BLaER1 (cell line): ENCODE data around the gene ZBTB4.
A peak's percentile ranks its signal among the peaks of the same experiment; 100 is the strongest.
"Not testable (repeated sequence)": the region's sequence is repeated elsewhere in the genome, so short reads cannot be mapped to it uniquely, and the experiment has no call there.

Experiments used
- H3K27ac ChIP-seq: shearing (Covaris generic); formaldehyde crosslinking; 2 replicates; pipeline ENCODE4 v1.8.1; 2022
- H3K27me3 ChIP-seq: shearing (Covaris generic); formaldehyde crosslinking; 2 replicates; pipeline ENCODE4 v1.8.1; 2022
- H3K36me3 ChIP-seq: shearing (Covaris generic); formaldehyde crosslinking; 2 replicates; pipeline ENCODE4 v1.8.1; 2022
- H3K4me1 ChIP-seq: shearing (Covaris generic); formaldehyde crosslinking; 2 replicates; pipeline ENCODE4 v1.8.1; 2022
- H3K4me2 ChIP-seq: shearing (Covaris generic); formaldehyde crosslinking; 2 replicates; pipeline ENCODE4 v1.8.1; 2022
- H3K4me3 ChIP-seq: shearing (Covaris generic); formaldehyde crosslinking; 2 replicates; pipeline ENCODE4 v1.8.1; 2022
- H3K9ac ChIP-seq: shearing (Covaris generic); formaldehyde crosslinking; 2 replicates; pipeline ENCODE4 v1.8.1; 2022
- H3K9me3 ChIP-seq: shearing (Covaris generic); formaldehyde crosslinking; 2 replicates; pipeline ENCODE4 v1.8.1; 2022
- H4K20me1 ChIP-seq: shearing (Covaris generic); formaldehyde crosslinking; 2 replicates; pipeline ENCODE4 v1.8.1; 2022
- Cebpa-rat ChIP-seq: shearing (Covaris generic); IDR thresholded peaks from 2 replicates; pipeline ENCODE4 v1.8.1; 2022

The ZBTB4 gene

GRCh38 chr17:7495906-7496434 lies 16.5 kb upstream of the ZBTB4 start:
- 0 out of 2 replicates have a peak, but pooled peaks cover 12% of the 10 kb centered on the region for H3K4me1 ChIP-seq
- H3K36me3 ChIP-seq: peaks cover 99% of the 10 kb centered on the region
- H3K27me3 ChIP-seq: no peaks in the 10 kb centered on the region
- H3K9ac ChIP-seq: no peak overlapping the region
- peaks cover 90% of the 10 kb centered on the region for H4K20me1 ChIP-seq
- TF ChIP-seq Cebpa-rat: no peak
- H3K4me3 ChIP-seq: no peak overlapping the region
- H3K9me3 ChIP-seq: no peaks in the 10 kb centered on the region
- no peak overlapping the region for H3K4me2 ChIP-seq
- no peak overlapping the region for H3K27ac ChIP-seq

GRCh38 chr17:7493941-7494340 lies 14.5 kb upstream of the ZBTB4 start:
- no peaks in the 10 kb centered on the region for H3K27me3 ChIP-seq
- H3K4me2 ChIP-seq: no peak overlapping the region
- H3K27ac ChIP-seq: no peak overlapping the region
- H4K20me1 ChIP-seq: peaks cover 100% of the 10 kb centered on the region
- no peak for TF ChIP-seq Cebpa-rat
- peaks cover 33% of the 10 kb centered on the region for H3K4me1 ChIP-seq
- H3K4me3 ChIP-seq: no peak overlapping the region
- no peak overlapping the region for H3K9ac ChIP-seq
- H3K9me3 ChIP-seq: no peaks in the 10 kb centered on the region
- H3K36me3 ChIP-seq: peaks cover 99% of the 10 kb centered on the region

GRCh38 chr17:7491583-7491982 lies 12.2 kb upstream of the ZBTB4 start:
- Histone ChIP-seq H3K4me2 (no peak overlapping the region), H3K27ac (no peak overlapping the region), H3K4me1 (peaks cover 56% of the 10 kb centered on the region), H3K9me3 (no peaks in the 10 kb centered on the region), H3K4me3 (no peak overlapping the region), H3K36me3 (peaks cover 92% of the 10 kb centered on the region), H3K27me3 (no peaks in the 10 kb centered on the region), H4K20me1 (peaks cover 100% of the 10 kb centered on the region), H3K9ac (no peak overlapping the region)
- no peak for TF ChIP-seq Cebpa-rat

- H3K27me3 ChIP-seq: no peaks in the 10 kb centered on the region
- no peak for TF ChIP-seq Cebpa-rat
- peaks cover 77% of the 10 kb centered on the region for H3K36me3 ChIP-seq
- no peak overlapping the region for H3K27ac ChIP-seq
- H3K4me3 ChIP-seq: no peak overlapping the region
- no peak overlapping the region for H3K4me2 ChIP-seq
- no peaks in the 10 kb centered on the region for H3K9me3 ChIP-seq
- peaks cover 100% of the 10 kb centered on the region for H4K20me1 ChIP-seq
- no peak overlapping the region for H3K9ac ChIP-seq
- H3K4me1 ChIP-seq: peaks cover 70% of the 10 kb centered on the region
These were observed 10.7 kb upstream of the ZBTB4 start for GRCh38 chr17:7490144-7490543.

GRCh38 chr17:7486181-7486580 lies 6.8 kb upstream of the ZBTB4 start:
- H4K20me1 ChIP-seq: peaks cover 65% of the 10 kb centered on the region
- peaks cover 39% of the 10 kb centered on the region for H3K36me3 ChIP-seq
- no peak for TF ChIP-seq Cebpa-rat
- H3K9me3 ChIP-seq: no peaks in the 10 kb centered on the region
- H3K27me3 ChIP-seq: no peaks in the 10 kb centered on the region
- H3K4me2 ChIP-seq: peak overlapping the region; percentile 79
- no peak overlapping the region for H3K27ac ChIP-seq
- H3K9ac ChIP-seq: peak overlapping the region; percentile 99; the same call in 1 of the 2 replicates
- peaks cover 77% of the 10 kb centered on the region for H3K4me1 ChIP-seq
- peak overlapping the region; percentile 72 for H3K4me3 ChIP-seq

- H3K4me3 ChIP-seq: peak overlapping the region; percentile 72
- peaks cover 26% of the 10 kb centered on the region for H3K36me3 ChIP-seq
- H3K9ac ChIP-seq: peak overlapping the region; percentile 99
- no peaks in the 10 kb centered on the region for H3K9me3 ChIP-seq
- peaks cover 53% of the 10 kb centered on the region for H4K20me1 ChIP-seq
- peaks cover 77% of the 10 kb centered on the region for H3K4me1 ChIP-seq
- no peak for TF ChIP-seq Cebpa-rat
- H3K27me3 ChIP-seq: no peaks in the 10 kb centered on the region
- peak overlapping the region; percentile 79 for H3K4me2 ChIP-seq
- peak overlapping the region; percentile 100 for H3K27ac ChIP-seq
These were observed 5.5 kb upstream of the ZBTB4 start for GRCh38 chr17:7484919-7485377.

GRCh38 chr17:7484067-7484918 lies 4.9 kb upstream of the ZBTB4 start, which contains the start of gene POLR2A:
POLR2A (plus strand) TSS chr17:7484366.
- no peaks in the 10 kb centered on the region for H3K9me3 ChIP-seq
- H3K9ac ChIP-seq: peak within 1 kb of the TSS; percentile 99
- peaks cover 47% of the 10 kb centered on the region for H4K20me1 ChIP-seq
- H3K27ac ChIP-seq: peak within 1 kb of the TSS; percentile 100
- H3K36me3 ChIP-seq: peaks cover 20% of the 10 kb centered on the region
- H3K4me2 ChIP-seq: peak within 1 kb of the TSS; percentile 80
- peaks cover 73% of the 10 kb centered on the region for H3K4me1 ChIP-seq
- H3K27me3 ChIP-seq: no peaks in the 10 kb centered on the region
- TF ChIP-seq Cebpa-rat: no peak
- H3K4me3 ChIP-seq: peak within 1 kb of the TSS; percentile 72

- Histone ChIP-seq H3K27ac (peak overlapping the region; percentile 100), H3K4me3 (peak overlapping the region; percentile 72), H3K36me3 (peaks cover 12% of the 10 kb centered on the region), H4K20me1 (peaks cover 41% of the 10 kb centered on the region), H3K4me1 (peaks cover 66% of the 10 kb centered on the region), H3K9me3 (no peaks in the 10 kb centered on the region), H3K9ac (peak overlapping the region; percentile 99), H3K27me3 (no peaks in the 10 kb centered on the region), H3K4me2 (peak overlapping the region; percentile 80)
- TF ChIP-seq Cebpa-rat: no peak
These were observed 4.0 kb upstream of the ZBTB4 start for GRCh38 chr17:7483255-7484066.

GRCh38 chr17:7482742-7483088 lies 3.3 kb upstream of the ZBTB4 start:
- peak overlapping the region; percentile 100 for H3K27ac ChIP-seq
- peak overlapping the region; percentile 72 for H3K4me3 ChIP-seq
- not testable (repeated sequence) for H3K27me3 ChIP-seq, H3K9me3 ChIP-seq, H3K36me3 ChIP-seq
- peak overlapping the region; percentile 99 for H3K9ac ChIP-seq
- H4K20me1 ChIP-seq: peaks cover 41% of the 10 kb centered on the region
- peak overlapping the region; percentile 80 for H3K4me2 ChIP-seq
- H3K4me1 ChIP-seq: peaks cover 66% of the 10 kb centered on the region

GRCh38 chr17:7481842-7482741 lies 2.7 kb upstream of the ZBTB4 start:
- H3K9me3 ChIP-seq, H3K36me3 ChIP-seq, H3K27me3 ChIP-seq: not testable (repeated sequence)
- Histone ChIP-seq H3K4me1 (peaks cover 66% of the 10 kb centered on the region), H3K4me3 (peak overlapping the region; percentile 72), H3K4me2 (peak overlapping the region; percentile 80), H4K20me1 (peaks cover 41% of the 10 kb centered on the region), H3K27ac (peak overlapping the region; percentile 100), H3K9ac (peak overlapping the region; percentile 99)

- Histone ChIP-seq H3K9ac (peak within 1 kb of the TSS; percentile 99), H4K20me1 (peaks cover 41% of the 10 kb centered on the region), H3K4me1 (peaks cover 66% of the 10 kb centered on the region), H3K4me3 (peak within 1 kb of the TSS; percentile 96), H3K4me2 (peak within 1 kb of the TSS; percentile 80), H3K27ac (peak within 1 kb of the TSS; percentile 100)
- not testable (repeated sequence) for H3K9me3 ChIP-seq, H3K36me3 ChIP-seq, H3K27me3 ChIP-seq
These were observed 1.8 kb upstream of the ZBTB4 start, which contains the start of gene SLC35G6 for GRCh38 chr17:7481275-7481674. SLC35G6 (plus strand) TSS chr17:7481446; CDS start chr17:7481517, 71 bp downstream.
